T-helper 1 cell treated with Interleukin-12 subunit alpha and Interleukin-12 subunit beta and Interleukin-4 antibody, amounts not matched to agents 30 μg/mL and 1 μg/mL, for 36 hours (primary cell): ENCODE data around the gene PHGDH.

Experiments used
- H3K27ac Mint-ChIP-seq: one replicate; pipeline ENCODE4 v1.8.0; 2021; ENCODE audit warnings: mild to moderate bottlenecking, mixed read lengths
- H3K27me3 Mint-ChIP-seq: one replicate; pipeline ENCODE4 v1.8.0; 2021; ENCODE audit warnings: low read depth, mixed read lengths
- H3K36me3 Mint-ChIP-seq: one replicate; pipeline ENCODE4 v1.8.0; 2021; ENCODE audit warnings: low read depth, mixed read lengths
- H3K4me1 Mint-ChIP-seq: one replicate; pipeline ENCODE4 v1.8.0; 2021; ENCODE audit warnings: low read depth, mixed read lengths
- H3K4me3 Mint-ChIP-seq: one replicate; pipeline ENCODE4 v1.8.0; 2021; ENCODE audit warnings: mild to moderate bottlenecking, moderate library complexity, mixed read lengths
- H3K9me3 Mint-ChIP-seq: one replicate; pipeline ENCODE4 v1.8.0; 2021; ENCODE audit warnings: mixed read lengths

The PHGDH gene

GRCh38 chr1:119713039-119713748, 1.5 kb downstream of the PHGDH start:
- Mint-ChIP-seq H3K27ac (peak overlapping the region; percentile 88), H3K4me3 (peak overlapping the region; percentile 96), H3K27me3 (peaks cover 29% of the 10 kb centered on the region), H3K9me3 (no peaks in the 10 kb centered on the region), H3K36me3 (peaks cover 9% of the 10 kb centered on the region), H3K4me1 (peaks cover 38% of the 10 kb centered on the region)

- peak overlapping the region; percentile 88 for H3K27ac Mint-ChIP-seq
- H3K27me3 Mint-ChIP-seq = peaks cover 23% of the 10 kb centered on the region
- H3K36me3 Mint-ChIP-seq = peaks cover 11% of the 10 kb centered on the region
- H3K9me3 Mint-ChIP-seq = no peaks in the 10 kb centered on the region
- peak overlapping the region; percentile 96 for H3K4me3 Mint-ChIP-seq
- peaks cover 43% of the 10 kb centered on the region for H3K4me1 Mint-ChIP-seq
Observed at GRCh38 chr1:119713749-119714456, 2.2 kb downstream of the PHGDH start.

GRCh38 chr1:119714583-119714982, 2.8 kb downstream of the PHGDH start:
- Mint-ChIP-seq H3K4me1 (peaks cover 43% of the 10 kb centered on the region), H3K4me3 (no peak overlapping the region), H3K27me3 (peaks cover 19% of the 10 kb centered on the region)

GRCh38 chr1:119715542-119715941, 3.8 kb downstream of the PHGDH start:
- Mint-ChIP-seq H3K9me3 (no peaks in the 10 kb centered on the region), H3K4me1 (peaks cover 45% of the 10 kb centered on the region), H3K27me3 (peaks cover 10% of the 10 kb centered on the region), H3K4me3 (no peak overlapping the region), H3K27ac (peak overlapping the region; percentile 4), H3K36me3 (peaks cover 15% of the 10 kb centered on the region)

More at GRCh38 chr1:119714583-119714982, 2.8 kb downstream of the PHGDH start:
- Mint-ChIP-seq H3K9me3 (no peaks in the 10 kb centered on the region), H3K27ac (no peak overlapping the region), H3K36me3 (peaks cover 11% of the 10 kb centered on the region)

GRCh38 chr1:119718409-119718808, 6.7 kb downstream of the PHGDH start:
- Mint-ChIP-seq H3K4me3 (no peak overlapping the region), H3K27ac (no peak overlapping the region), H3K4me1 (peaks cover 36% of the 10 kb centered on the region), H3K27me3 (no peaks in the 10 kb centered on the region), H3K36me3 (peaks cover 13% of the 10 kb centered on the region), H3K9me3 (no peaks in the 10 kb centered on the region)

- Mint-ChIP-seq H3K27me3 (no peaks in the 10 kb centered on the region), H3K4me3 (no peak overlapping the region), H3K36me3 (peaks cover 13% of the 10 kb centered on the region), H3K9me3 (no peaks in the 10 kb centered on the region), H3K4me1 (peaks cover 30% of the 10 kb centered on the region), H3K27ac (no peak overlapping the region)
Observed at GRCh38 chr1:119718972-119719371, 7.2 kb downstream of the PHGDH start.

GRCh38 chr1:119720866-119721440, 9.2 kb downstream of the PHGDH start:
- Mint-ChIP-seq H3K4me3 (no peak overlapping the region), H3K4me1 (peaks cover 22% of the 10 kb centered on the region), H3K27ac (no peak overlapping the region), H3K36me3 (peaks cover 24% of the 10 kb centered on the region), H3K9me3 (no peaks in the 10 kb centered on the region), H3K27me3 (no peaks in the 10 kb centered on the region)

GRCh38 chr1:119721896-119722295, 10.2 kb downstream of the PHGDH start:
- H3K9me3 Mint-ChIP-seq = no peaks in the 10 kb centered on the region
- H3K4me3 Mint-ChIP-seq = no peak overlapping the region
- H3K27ac Mint-ChIP-seq = no peak overlapping the region
- H3K36me3 Mint-ChIP-seq = peaks cover 27% of the 10 kb centered on the region
- no peaks in the 10 kb centered on the region for H3K27me3 Mint-ChIP-seq
- peaks cover 15% of the 10 kb centered on the region for H3K4me1 Mint-ChIP-seq

- H3K36me3 Mint-ChIP-seq = peaks cover 39% of the 10 kb centered on the region
- no peaks in the 10 kb centered on the region for H3K9me3 Mint-ChIP-seq
- no peak overlapping the region for H3K27ac Mint-ChIP-seq
- no peak overlapping the region for H3K4me3 Mint-ChIP-seq
- peaks cover 14% of the 10 kb centered on the region for H3K4me1 Mint-ChIP-seq
- H3K27me3 Mint-ChIP-seq = no peaks in the 10 kb centered on the region
Observed at GRCh38 chr1:119724611-119725218, 13.0 kb downstream of the PHGDH start.

GRCh38 chr1:119725626-119726025, 13.9 kb downstream of the PHGDH start:
- Mint-ChIP-seq H3K27me3 (no peaks in the 10 kb centered on the region), H3K9me3 (no peaks in the 10 kb centered on the region), H3K36me3 (peaks cover 39% of the 10 kb centered on the region), H3K4me3 (no peak overlapping the region), H3K4me1 (peaks cover 13% of the 10 kb centered on the region), H3K27ac (peak overlapping the region; percentile 64)

- H3K27ac Mint-ChIP-seq = no peak overlapping the region
- no peaks in the 10 kb centered on the region for H3K9me3 Mint-ChIP-seq
- H3K27me3 Mint-ChIP-seq = no peaks in the 10 kb centered on the region
- H3K36me3 Mint-ChIP-seq = peaks cover 36% of the 10 kb centered on the region
- H3K4me1 Mint-ChIP-seq = peaks cover 14% of the 10 kb centered on the region
- H3K4me3 Mint-ChIP-seq = no peak overlapping the region
Observed at GRCh38 chr1:119727991-119728390, 16.3 kb downstream of the PHGDH start.

- H3K9me3 Mint-ChIP-seq = no peaks in the 10 kb centered on the region
- peaks cover 14% of the 10 kb centered on the region for H3K4me1 Mint-ChIP-seq
- H3K4me3 Mint-ChIP-seq = no peak overlapping the region
- H3K36me3 Mint-ChIP-seq = peaks cover 36% of the 10 kb centered on the region
- H3K27me3 Mint-ChIP-seq = no peaks in the 10 kb centered on the region
- H3K27ac Mint-ChIP-seq = no peak overlapping the region
Observed at GRCh38 chr1:119729044-119729443, 17.3 kb downstream of the PHGDH start.

GRCh38 chr1:119731060-119731459, 19.3 kb downstream of the PHGDH start:
- Mint-ChIP-seq H3K4me1 (peaks cover 8% of the 10 kb centered on the region), H3K4me3 (no peak overlapping the region), H3K27me3 (no peaks in the 10 kb centered on the region), H3K36me3 (peaks cover 30% of the 10 kb centered on the region), H3K27ac (no peak overlapping the region), H3K9me3 (no peaks in the 10 kb centered on the region)

- Mint-ChIP-seq H3K36me3 (peaks cover 29% of the 10 kb centered on the region), H3K9me3 (no peaks in the 10 kb centered on the region), H3K4me3 (no peak overlapping the region), H3K27ac (no peak overlapping the region), H3K27me3 (no peaks in the 10 kb centered on the region), H3K4me1 (peaks cover 8% of the 10 kb centered on the region)
Observed at GRCh38 chr1:119731741-119732430, 20.2 kb downstream of the PHGDH start.
